AG04450 (cell line): ENCODE data around the gene PTPN1. TPM values are rescaled to one million over a fixed set of nuclear protein-coding genes. Genes with fewer than 3 reads are reported as not detected.
"Not testable (repeated sequence)": the region's sequence is repeated elsewhere in the genome, so short reads cannot be mapped to it uniquely, and the experiment has no call there.

Source experiments
- CTCF ChIA-PET: fragments of 300-600, 350-600 bp; formaldehyde crosslinking; extraction: SDS; loops from one replicate; lab custom pipeline; 2022; ENCODE audit warnings: antibody characterized with exemption, inconsistent platforms; lab: Charles Lee
- POLR2A ChIA-PET: fragments of 350-600 bp; formaldehyde crosslinking; extraction: SDS; loops from one replicate; lab custom pipeline; 2021; ENCODE audit warnings: antibody characterized with exemption, inconsistent platforms; lab: Yijun Ruan, JAX
- DNase-seq: peaks from one replicate; pipeline ENCODE4 v3.0.0-alpha.2; 2011; ENCODE audit warnings: low read depth, low spot score
- H3K27ac ChIP-seq: one replicate; pipeline ENCODE4 v1.5.1; 2012; ENCODE audit warnings: low read depth, low read length, control low read depth
- H3K27me3 ChIP-seq: one replicate; pipeline ENCODE4 v1.6.0; 2012; ENCODE audit warnings: low read length; ENCODE audit not compliant: control insufficient read depth, insufficient read depth
- H3K4me3 ChIP-seq: 2 replicates; pipeline ENCODE4 v1.5.1; 2011; ENCODE audit warnings: mild to moderate bottlenecking, low read depth, low read length, control low read depth
- H3K9me3 ChIP-seq: 2 replicates; pipeline ENCODE4 v1.5.1; 2012; ENCODE audit warnings: low read length; ENCODE audit not compliant: control insufficient read depth, insufficient read depth
- CTCF ChIP-seq: IDR thresholded peaks from 2 replicates; pipeline ENCODE4 v1.5.1; 2011; ENCODE audit warnings: low read depth, low read length, control low read depth, inconsistent platforms
- polyA plus RNA-seq: library from polyadenylated mRNA; depleted of rRNA; stranded (reverse); fragments of >200 nt; gene quantifications from 2 replicates; pipeline ENCODE4 v1.2.3, GENCODE V29; 2011

Gene PTPN1
- polyA plus RNA-seq, 1 experiment, result 54.7 TPM

GRCh38 chr20:50538276-50538675 is 28.1 kb downstream of the PTPN1 start:
- Histone ChIP-seq H3K27me3 (no peaks in the 10 kb centered on the region), H3K9me3 (no peaks in the 10 kb centered on the region), H3K4me3 (no peak overlapping the region), H3K27ac (no peak overlapping the region)
- ChIA-PET CTCF (interaction anchor here (1.4 kb wide), 1 partner anchor 211 kb away, joined by 4 read pairs; no protein-coding TSS in a partner anchor), POLR2A (interaction anchor here (0.6 to 1.4 kb wide), 3 partner anchors 15 to 25 kb away, joined by 3 to 5 read pairs (median 3); no protein-coding TSS in a partner anchor)
- no peak for TF ChIP-seq CTCF
- no peak for DNase-seq

- CTCF ChIA-PET, H3K27me3 ChIP-seq, H3K27ac ChIP-seq, H3K4me3 ChIP-seq, DNase-seq, H3K9me3 ChIP-seq: not testable (repeated sequence)
- POLR2A ChIA-PET, result interaction anchor here (1.3 kb wide), 1 partner anchor 14 kb away, joined by 3 read pairs; no protein-coding TSS in a partner anchor
These were observed 29.6 kb downstream of the PTPN1 start for GRCh38 chr20:50539798-50540197.

GRCh38 chr20:50540620-50541605 is 30.7 kb downstream of the PTPN1 start:
- no peak for TF ChIP-seq CTCF
- Histone ChIP-seq H3K4me3 (no peak overlapping the region), H3K27ac (peak overlapping the region; percentile 95), H3K9me3 (no peaks in the 10 kb centered on the region), H3K27me3 (no peaks in the 10 kb centered on the region)
- DNase-seq, result peak; percentile 79
- POLR2A ChIA-PET, result interaction anchor here (1.3 to 1.5 kb wide), 2 partner anchors 9 to 21 kb away, joined by 3 read pairs; no protein-coding TSS in a partner anchor
- CTCF ChIA-PET, result interaction anchor here (0.9 kb wide), 1 partner anchor 35 kb away, joined by 3 read pairs; no protein-coding TSS in a partner anchor

GRCh38 chr20:50541606-50542041 is 31.4 kb downstream of the PTPN1 start:
- H3K4me3 ChIP-seq, result no peak overlapping the region
- TF ChIP-seq CTCF, result no peak
- no peaks in the 10 kb centered on the region for H3K27me3 ChIP-seq
- H3K27ac ChIP-seq, result peak overlapping the region; percentile 95
- no peak for DNase-seq
- H3K9me3 ChIP-seq, result no peaks in the 10 kb centered on the region
- ChIA-PET CTCF (no interaction called here), POLR2A (interaction anchor here (1.3 to 1.5 kb wide), 2 partner anchors 9 to 20 kb away, joined by 3 read pairs; no protein-coding TSS in a partner anchor)

- no peak for DNase-seq
- no peak overlapping the region for H3K27ac ChIP-seq
- H3K4me3 ChIP-seq, result no peak overlapping the region
- H3K9me3 ChIP-seq, result no peaks in the 10 kb centered on the region
- ChIA-PET POLR2A (no interaction called here), CTCF (interaction anchor here (1.1 to 1.3 kb wide), 2 partner anchors 9 to 31 kb away, joined by 3 read pairs; no protein-coding TSS in a partner anchor)
- no peaks in the 10 kb centered on the region for H3K27me3 ChIP-seq
- TF ChIP-seq CTCF, result no peak
These were observed 33.1 kb downstream of the PTPN1 start for GRCh38 chr20:50543326-50543725.
